Measurements from ENCODE around the gene TMEM178A. TPM values are rescaled to one million over a fixed set of nuclear protein-coding genes. Genes with fewer than 3 reads are reported as not detected.

Gene TMEM178A
- total RNA-seq, 4 donors from 2014 or later, result 0.29 to 0.38 TPM; not detected in 2

GRCh38 chr2:39730685-39731302 is 65.1 kb downstream of the TMEM178A start:
- no peak for DNase-seq
- H3K9me3 ChIP-seq, result no peaks in the 10 kb centered on the region
- WGBS, 2 donors, result 80 to 90% methylated on average over 2 of the region's 2 CpGs
- H3K27me3 ChIP-seq, result no peaks in the 10 kb centered on the region
- no peaks in the 10 kb centered on the region for H3K4me1 ChIP-seq
- no peak overlapping the region for H3K4me3 ChIP-seq
- H3K36me3 ChIP-seq, result peaks cover 0 to 44% (median 0%) of the 10 kb centered on the region in 3 donors
- no peak overlapping the region for H3K27ac ChIP-seq
- TF ChIP-seq, protein P1, sequence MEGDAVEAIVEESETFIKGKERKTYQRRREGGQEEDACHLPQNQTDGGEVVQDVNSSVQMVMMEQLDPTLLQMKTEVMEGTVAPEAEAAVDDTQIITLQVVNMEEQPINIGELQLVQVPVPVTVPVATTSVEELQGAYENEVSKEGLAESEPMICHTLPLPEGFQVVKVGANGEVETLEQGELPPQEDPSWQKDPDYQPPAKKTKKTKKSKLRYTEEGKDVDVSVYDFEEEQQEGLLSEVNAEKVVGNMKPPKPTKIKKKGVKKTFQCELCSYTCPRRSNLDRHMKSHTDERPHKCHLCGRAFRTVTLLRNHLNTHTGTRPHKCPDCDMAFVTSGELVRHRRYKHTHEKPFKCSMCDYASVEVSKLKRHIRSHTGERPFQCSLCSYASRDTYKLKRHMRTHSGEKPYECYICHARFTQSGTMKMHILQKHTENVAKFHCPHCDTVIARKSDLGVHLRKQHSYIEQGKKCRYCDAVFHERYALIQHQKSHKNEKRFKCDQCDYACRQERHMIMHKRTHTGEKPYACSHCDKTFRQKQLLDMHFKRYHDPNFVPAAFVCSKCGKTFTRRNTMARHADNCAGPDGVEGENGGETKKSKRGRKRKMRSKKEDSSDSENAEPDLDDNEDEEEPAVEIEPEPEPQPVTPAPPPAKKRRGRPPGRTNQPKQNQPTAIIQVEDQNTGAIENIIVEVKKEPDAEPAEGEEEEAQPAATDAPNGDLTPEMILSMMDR (IDR thresholded peaks at IDR 0.05), result peak in 3 of 6 experiments; percentile 20 to 59 (median 24)
- TF ChIP-seq POLR2A (IDR thresholded peaks at IDR 0.05), result no peak
- intact Hi-C loops (cut with DNase I), result no loop called here

DNA sequence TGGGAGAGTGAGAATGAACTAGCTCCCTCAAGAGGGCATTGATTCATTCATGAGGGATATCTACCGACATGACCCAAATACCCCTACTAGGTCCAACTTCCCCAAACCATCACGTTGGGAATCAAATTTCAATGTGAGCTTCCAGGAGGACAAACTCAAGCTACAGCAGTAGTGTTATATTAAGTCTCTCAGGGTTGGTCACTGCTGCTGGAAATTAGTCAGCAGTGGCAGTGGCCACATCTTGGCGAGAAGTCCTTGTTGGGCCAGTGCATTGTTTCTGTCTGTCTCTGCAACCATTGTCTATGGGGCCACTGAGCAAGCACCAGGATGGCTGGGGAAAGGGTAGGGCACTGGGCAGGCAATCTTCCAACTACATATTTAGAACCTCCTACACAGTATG is 65.8 kb downstream of the TMEM178A start:
- intact Hi-C loops (cut with DNase I), result no loop called here
- Histone ChIP-seq H3K27me3 (no peaks in the 10 kb centered on the region), H3K4me1 (no peaks in the 10 kb centered on the region), H3K9me3 (no peaks in the 10 kb centered on the region), H3K27ac (no peak overlapping the region), H3K36me3 (peaks cover 0 to 51% (median 0%) of the 10 kb centered on the region in 3 donors), H3K4me3 (no peak overlapping the region)
- no peak for DNase-seq
- WGBS, 2 donors, result 79 to 84% methylated on average over 3 of the region's 3 CpGs
- TF ChIP-seq, protein P1 (IDR thresholded peaks at IDR 0.05), result no peak
- TF ChIP-seq POLR2A (IDR thresholded peaks at IDR 0.05), result no peak

DNA sequence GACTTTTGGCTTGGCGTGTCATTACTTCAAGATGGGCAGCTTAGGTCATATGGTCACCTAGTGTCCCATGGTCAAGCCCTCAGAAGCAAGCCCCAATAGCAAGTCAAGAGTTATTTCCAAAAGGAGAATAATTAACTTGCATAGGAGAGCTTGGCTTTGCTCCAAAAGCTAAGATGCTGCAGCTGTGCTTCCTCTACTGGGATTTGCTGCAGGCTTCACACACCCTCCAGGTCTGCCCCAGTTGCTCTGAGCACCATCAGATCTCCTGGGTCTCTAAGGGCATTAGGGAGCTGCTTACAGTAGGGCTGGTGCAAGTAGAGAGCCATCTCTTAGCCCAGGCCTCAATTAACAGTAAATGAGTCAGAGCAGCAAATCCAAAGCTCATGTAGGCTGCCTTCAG is 66.8 kb downstream of the TMEM178A start:
- TF ChIP-seq POLR2A (IDR thresholded peaks at IDR 0.05), result no peak
- TF ChIP-seq, protein P1 (IDR thresholded peaks at IDR 0.05), result no peak
- intact Hi-C loops (cut with DNase I), result no loop called here
- H3K9me3 ChIP-seq, result no peaks in the 10 kb centered on the region
- H3K36me3 ChIP-seq, result peaks cover 0 to 61% (median 0%) of the 10 kb centered on the region in 3 donors
- no peak overlapping the region for H3K27ac ChIP-seq
- H3K4me1 ChIP-seq, result no peaks in the 10 kb centered on the region
- WGBS, 2 donors, result 88% methylated on average over 1 of the region's 1 CpG
- no peak for DNase-seq
- H3K27me3 ChIP-seq, result no peaks in the 10 kb centered on the region
- no peak overlapping the region for H3K4me3 ChIP-seq

- DNase-seq, result no peak
- TF ChIP-seq, protein P1 (IDR thresholded peaks at IDR 0.05), result no peak
- no peak for TF ChIP-seq POLR2A (IDR thresholded peaks at IDR 0.05)
- no peak overlapping the region for H3K27ac ChIP-seq
- 93 to 94% methylated on average over 10 of the region's 10 CpGs for WGBS, 2 donors
- no peak overlapping the region for H3K4me3 ChIP-seq
- H3K36me3 ChIP-seq, result peaks cover 0 to 68% (median 0%) of the 10 kb centered on the region in 3 donors
- H3K9me3 ChIP-seq, result no peaks in the 10 kb centered on the region
- intact Hi-C loops (cut with DNase I), result no loop called here
- no peaks in the 10 kb centered on the region for H3K4me1 ChIP-seq
- H3K27me3 ChIP-seq, result no peaks in the 10 kb centered on the region
Measured at GRCh38 chr2:39733070-39733674, 67.5 kb downstream of the TMEM178A start.

DNA sequence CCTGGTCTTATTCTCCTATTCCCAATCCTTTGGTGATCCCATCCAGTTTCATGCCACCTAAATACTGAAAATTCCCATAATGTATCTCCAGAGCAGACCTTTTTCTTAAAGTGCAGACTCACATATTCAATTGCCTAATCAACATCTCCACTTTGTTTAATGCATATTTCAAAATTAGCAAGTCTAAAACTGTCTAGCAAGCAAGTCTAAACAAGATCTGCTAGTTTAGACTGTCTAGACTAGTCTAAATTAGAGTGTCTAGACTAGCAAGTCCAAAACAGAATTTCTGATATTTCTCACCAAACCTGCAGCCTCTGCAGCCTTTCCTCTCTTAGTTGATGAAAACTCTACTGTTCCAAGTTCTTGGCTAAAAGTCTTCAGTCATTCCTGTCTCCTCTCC is 68.7 kb downstream of the TMEM178A start:
- no peak for TF ChIP-seq POLR2A (IDR thresholded peaks at IDR 0.05)
- TF ChIP-seq, protein P1 (IDR thresholded peaks at IDR 0.05), result no peak
- no peaks in the 10 kb centered on the region for H3K9me3 ChIP-seq
- no peak for DNase-seq
- intact Hi-C loops (cut with DNase I), result no loop called here
- no peaks in the 10 kb centered on the region for H3K4me1 ChIP-seq
- H3K27me3 ChIP-seq, result no peaks in the 10 kb centered on the region
- no peak overlapping the region for H3K27ac ChIP-seq
- H3K4me3 ChIP-seq, result no peak overlapping the region
- peaks cover 0 to 80% (median 0%) of the 10 kb centered on the region in 3 donors for H3K36me3 ChIP-seq
